IMR-90 (cell line): ENCODE data around the gene OGFR. TPM values are rescaled to one million over a fixed set of nuclear protein-coding genes. Genes with fewer than 3 reads are reported as not detected.

Experiments used
- ATAC-seq: fragments of 200-7000 bp; cut with Tn5 transposase; 2 replicates; pipeline ENCODE4 v1.9.1; 2020; ENCODE audit warnings: low read depth, mild to moderate bottlenecking, moderate library complexity
- BruUV-seq: library from RNA; stranded (reverse); fragments of 400-500 nt; replicated peaks from 2 replicates; lab custom pipeline; 2021; lab: Mats Ljungman, UMichigan
- CTCF ChIA-PET: fragments of 300-600 bp; formaldehyde crosslinking; extraction: SDS; loops from one replicate; lab custom pipeline; 2021; ENCODE audit warnings: antibody characterized with exemption; lab: Yijun Ruan, JAX
- POLR2A ChIA-PET: fragments of 300-600 bp; sonication (Branson Sonifier 250); formaldehyde crosslinking; loops from one replicate; lab custom pipeline; 2022; ENCODE audit warnings: antibody characterized with exemption; ENCODE audit not compliant: unreplicated experiment; lab: Charles Lee
- DNase-seq: peaks from one replicate; pipeline ENCODE4 v3.0.0; 2013
- H2AFZ ChIP-seq: replicated peaks from 2 replicates; pipeline ENCODE3; 2013; ENCODE audit warnings: low read length, mild to moderate bottlenecking; ENCODE audit not compliant: poor library complexity
- H2AK5ac ChIP-seq: 2 replicates; pipeline ENCODE4 v1.6.1; 2013; ENCODE audit warnings: low read depth, low read length, inconsistent platforms
- H2AK9ac ChIP-seq: replicated peaks from 2 replicates; pipeline ENCODE3; 2013; ENCODE audit warnings: mild to moderate bottlenecking, low read depth, low read length, moderate library complexity; ENCODE audit not compliant: poor library complexity
- H2BK120ac ChIP-seq: 2 replicates; pipeline ENCODE4 v1.6.1; 2013; ENCODE audit warnings: low read depth, low read length, inconsistent platforms
- H2BK15ac ChIP-seq: 3 replicates; pipeline ENCODE4 v1.6.1; 2013; ENCODE audit warnings: low read depth, low read length, inconsistent platforms
- H2BK20ac ChIP-seq: 2 replicates; pipeline ENCODE4 v1.6.1; 2013; ENCODE audit warnings: low read depth, mild to moderate bottlenecking, inconsistent platforms, low read length, moderate library complexity
- H2BK5ac ChIP-seq: 2 replicates; pipeline ENCODE4 v1.6.1; 2013; ENCODE audit warnings: mild to moderate bottlenecking, low read depth, low read length, inconsistent platforms; ENCODE audit not compliant: poor library complexity, severe bottlenecking
- H3K14ac ChIP-seq: replicated peaks from 2 replicates; pipeline ENCODE4 v1.6.1; 2013; ENCODE audit warnings: low read depth, low read length, inconsistent platforms
- H3K18ac ChIP-seq: 2 replicates; pipeline ENCODE4 v1.6.1; 2013; ENCODE audit warnings: low read depth, low read length, control low read depth
- H3K23ac ChIP-seq: 2 replicates; pipeline ENCODE4 v1.6.1; 2013; ENCODE audit warnings: low read depth, low read length, inconsistent platforms
- H3K27ac ChIP-seq: 2 replicates; pipeline ENCODE4 v1.5.1; 2013; ENCODE audit warnings: mild to moderate bottlenecking, control low read depth, low read length; ENCODE audit not compliant: insufficient read depth
- H3K27me3 ChIP-seq: 2 replicates; pipeline ENCODE4 v1.6.1; 2013; ENCODE audit warnings: low read length; ENCODE audit not compliant: control insufficient read depth, insufficient read depth
- H3K36me3 ChIP-seq: 2 replicates; pipeline ENCODE4 v1.6.1; 2013; ENCODE audit warnings: low read length, mixed read lengths; ENCODE audit not compliant: control insufficient read depth, insufficient read depth
- H3K4ac ChIP-seq: 2 replicates; pipeline ENCODE4 v1.6.1; 2013; ENCODE audit warnings: low read depth, low read length, inconsistent platforms
- H3K4me1 ChIP-seq: 2 replicates; pipeline ENCODE4 v1.6.1; 2013; ENCODE audit warnings: low read length, mixed read lengths; ENCODE audit not compliant: control insufficient read depth, insufficient read depth
- H3K4me2 ChIP-seq: 2 replicates; pipeline ENCODE4 v1.6.1; 2013; ENCODE audit warnings: low read depth, mild to moderate bottlenecking, control low read depth, low read length, moderate library complexity
- H3K4me3 ChIP-seq: 2 replicates; pipeline ENCODE4 v1.5.1; 2013; ENCODE audit warnings: low read depth, mild to moderate bottlenecking, control low read depth, low read length, moderate library complexity; ENCODE audit not compliant: insufficient read depth
- H3K56ac ChIP-seq: 2 replicates; pipeline ENCODE4 v1.6.1; 2013; ENCODE audit warnings: low read length, inconsistent platforms; ENCODE audit not compliant: insufficient read depth; ENCODE audit errors: extremely low read depth
- H3K79me1 ChIP-seq, 2 experiments: 2 replicates each; pipeline ENCODE4 v1.6.1; 2013; ENCODE audit warnings: low read length in 2 of 2, inconsistent platforms in 1 of 2, low read depth in 1 of 2
- H3K9ac ChIP-seq: 2 replicates; pipeline ENCODE4 v1.6.1; 2013; ENCODE audit warnings: low read depth, low read length, control low read depth
- H3K9me1 ChIP-seq: 2 replicates; pipeline ENCODE4 v1.6.1; 2013; ENCODE audit warnings: low read length, inconsistent platforms; ENCODE audit not compliant: insufficient read depth
- H3K9me3 ChIP-seq: 2 replicates; pipeline ENCODE4 v1.6.1; 2013; ENCODE audit warnings: low read length; ENCODE audit not compliant: control insufficient read depth, insufficient read depth
- H4K20me1 ChIP-seq: 2 replicates; pipeline ENCODE4 v1.6.1; 2013; ENCODE audit warnings: low read length, inconsistent platforms; ENCODE audit not compliant: insufficient read depth
- H4K5ac ChIP-seq: 2 replicates; pipeline ENCODE4 v1.6.1; 2013; ENCODE audit warnings: mild to moderate bottlenecking, low read depth, low read length, control low read depth
- H4K8ac ChIP-seq, 2 experiments: 2 replicates each; pipeline ENCODE4 v1.6.1; 2013; ENCODE audit warnings: low read depth in 2 of 2, low read length in 2 of 2, control low read depth in 1 of 2, inconsistent platforms in 1 of 2
- H4K91ac ChIP-seq: 2 replicates; pipeline ENCODE4 v1.6.1; 2013; ENCODE audit warnings: low read depth, low read length, inconsistent platforms; ENCODE audit not compliant: insufficient read depth
- BHLHE40 ChIP-seq: fragments of 150-350 bp; IDR thresholded peaks from 2 replicates; pipeline ENCODE4 v1.6.1; 2016; ENCODE audit warnings: mild to moderate bottlenecking, low read depth, low read length
- FOS ChIP-seq: fragments of 150-350 bp; IDR thresholded peaks from 2 replicates; pipeline ENCODE4 v1.6.1; 2016; ENCODE audit warnings: low read depth, low read length
- MAZ ChIP-seq: IDR thresholded peaks from 2 replicates; pipeline ENCODE4 v1.6.1; 2012; ENCODE audit warnings: low read depth, mild to moderate bottlenecking, low read length, improper control_type of control experiment, moderate library complexity, borderline replicate concordance
- POLR2A ChIP-seq: IDR thresholded peaks from 2 replicates; pipeline ENCODE4 v1.6.1; 2012; ENCODE audit warnings: mild to moderate bottlenecking, low read depth, low read length
- RCOR1 ChIP-seq: IDR thresholded peaks from 2 replicates; pipeline ENCODE4 v1.6.1; 2012; ENCODE audit warnings: mild to moderate bottlenecking, low read length, improper control_type of control experiment; ENCODE audit not compliant: insufficient replicate concordance
- WGBS, 2 experiments: methylation state at CpG; one replicate each; pipeline versions ENCODE4 v1.1.5 to v1.1.7; 2013; ENCODE audit warnings: missing lambda C conversion rate in 2 of 2; ENCODE audit not compliant: insufficient read length in 1 of 2; ENCODE audit errors: extremely low coverage in 2 of 2; 5-methylcytosine and 5-hydroxymethylcytosine counted together
- dilution Hi-C: fragments of 300-500 bp; cut with HindIII; formaldehyde crosslinking; loops from one replicate; pipeline ENCODE4 v1.14.3; 2018; ENCODE audit warnings: low sequenced_read_pairs; ENCODE audit not compliant: unreplicated experiment
- in situ Hi-C: fragments of 300-500 bp; cut with MboI; formaldehyde crosslinking; loops from 3 replicates; pipeline ENCODE4 v1.14.3; 2019; ENCODE audit warnings: low sequenced_read_pairs, inconsistent platforms, mixed read lengths
- intact Hi-C: fragments of 100-400 bp; cut with micrococcal nuclease; formaldehyde crosslinking; loops from 2 replicates; pipeline ENCODE4 v1.10.0; 2022
- polyA plus RNA-seq, 3 experiments: library from polyadenylated mRNA; depleted of rRNA; stranded (reverse); fragments of >200 nt; gene quantifications; 2 replicates each; pipeline ENCODE4 v1.2.3, GENCODE V29; 2012; ENCODE audit warnings: low replicate concordance in 1 of 3
- total RNA-seq: library from RNA; depleted of rRNA; stranded (reverse); fragments of >200 nt; gene quantifications from 2 replicates; pipeline ENCODE4 v1.2.3, GENCODE V29; 2012
- TF ChIP-seq, protein P1 (sequence below): fragments of 150-350 bp; IDR thresholded peaks from 2 replicates; pipeline ENCODE4 v1.6.1; 2017; ENCODE audit warnings: mild to moderate bottlenecking, antibody characterized with exemption, low read length, low read depth
- TF ChIP-seq, protein P2 (sequence below): conservative IDR thresholded peaks from 2 replicates; pipeline ENCODE4 v1.5.1; 2012; ENCODE audit warnings: mild to moderate bottlenecking, low read depth, low read length, improper control_type of control experiment
- TF ChIP-seq, protein P3 (sequence below): fragments of 150-350 bp; IDR thresholded peaks from 2 replicates; pipeline ENCODE4 v1.6.1; 2016; ENCODE audit warnings: low read depth, mild to moderate bottlenecking, low read length, moderate library complexity, borderline replicate concordance

OGFR gene
- total and polyA plus RNA-seq, 2 of the 4 experiments (the other 2 are of a cell fraction) = 22.4 to 30.1 TPM

DNA sequence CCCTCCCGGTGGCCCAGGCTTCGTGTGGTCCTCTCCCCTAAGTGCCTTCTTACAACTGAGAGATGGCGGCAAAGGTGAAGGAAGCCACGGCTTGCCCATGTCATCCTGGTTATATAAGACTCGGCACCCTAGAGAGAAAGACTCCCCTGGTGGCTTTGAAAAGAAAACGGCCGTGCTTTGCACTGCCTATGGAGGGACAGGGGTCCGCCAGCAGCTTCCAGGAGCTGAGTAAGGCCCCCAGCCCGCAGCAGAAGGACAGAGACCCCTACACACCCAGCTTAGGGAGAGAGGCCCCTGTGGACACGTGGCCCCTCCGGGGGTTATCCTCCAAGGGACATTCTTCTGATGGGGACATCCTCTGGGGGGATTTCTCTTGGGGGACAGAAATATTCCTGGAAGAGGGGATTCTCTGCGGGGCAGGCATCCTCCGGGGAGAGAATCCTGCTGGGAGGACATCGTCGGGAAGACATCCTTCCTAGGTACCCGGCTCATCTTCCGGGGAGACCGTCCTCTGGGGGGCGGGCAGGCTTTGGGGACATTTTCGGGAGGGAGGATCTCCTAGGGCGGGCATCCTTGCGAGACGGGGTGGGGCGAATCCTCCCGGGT, 511 bp upstream of the OGFR start:
- Histone ChIP-seq H3K9me1 (no peaks in the 10 kb centered on the region), H3K14ac (0 out of 2 replicates have a peak overlapping the region, but pooled peaks have one; percentile 37), H3K27me3 (no peaks in the 10 kb centered on the region), H3K56ac (no peak overlapping the region), H4K5ac (peak overlapping the region; percentile 64), H4K8ac (peak overlapping the region; percentile 83 to 99; a peak in 3 of 4 replicates), H2BK15ac (peak overlapping the region; percentile 27; the same call in 1 of the 3 replicates), H3K79me1 (peaks cover 9 to 34% of the 10 kb centered on the region in 2 experiments), H3K4me3 (peak overlapping the region; percentile 100), H2BK120ac (peak overlapping the region; percentile 46; the same call in 1 of the 2 replicates), H3K27ac (peak overlapping the region; percentile 51), H3K9me3 (no peaks in the 10 kb centered on the region), H4K20me1 (peaks cover 32% of the 10 kb centered on the region), H3K4me2 (peak overlapping the region; percentile 27), H2AK9ac (peak overlapping the region; percentile 84), H3K18ac (peak overlapping the region; percentile 2; the same call in 1 of the 2 replicates), H2AK5ac (no peak overlapping the region), H3K36me3 (peaks cover 33% of the 10 kb centered on the region), H2BK20ac (no peak overlapping the region), H3K4me1 (peaks cover 10% of the 10 kb centered on the region), H3K4ac (peak overlapping the region; percentile 50), H3K23ac (0 out of 2 replicates have a peak overlapping the region, but pooled peaks have one; percentile 59), H2BK5ac (no peak overlapping the region), H2AFZ (peak overlapping the region; percentile 85), H3K9ac (peak overlapping the region; percentile 37), H4K91ac (no peak overlapping the region; the same call in 1 of the 2 replicates)
- TF ChIP-seq BHLHE40 (no peak), POLR2A (no peak), MAZ (no peak), FOS (no peak), RCOR1 (no peak)
- TF ChIP-seq, protein P1, sequence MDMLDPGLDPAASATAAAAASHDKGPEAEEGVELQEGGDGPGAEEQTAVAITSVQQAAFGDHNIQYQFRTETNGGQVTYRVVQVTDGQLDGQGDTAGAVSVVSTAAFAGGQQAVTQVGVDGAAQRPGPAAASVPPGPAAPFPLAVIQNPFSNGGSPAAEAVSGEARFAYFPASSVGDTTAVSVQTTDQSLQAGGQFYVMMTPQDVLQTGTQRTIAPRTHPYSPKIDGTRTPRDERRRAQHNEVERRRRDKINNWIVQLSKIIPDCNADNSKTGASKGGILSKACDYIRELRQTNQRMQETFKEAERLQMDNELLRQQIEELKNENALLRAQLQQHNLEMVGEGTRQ = no peak
- TF ChIP-seq, protein P2, sequence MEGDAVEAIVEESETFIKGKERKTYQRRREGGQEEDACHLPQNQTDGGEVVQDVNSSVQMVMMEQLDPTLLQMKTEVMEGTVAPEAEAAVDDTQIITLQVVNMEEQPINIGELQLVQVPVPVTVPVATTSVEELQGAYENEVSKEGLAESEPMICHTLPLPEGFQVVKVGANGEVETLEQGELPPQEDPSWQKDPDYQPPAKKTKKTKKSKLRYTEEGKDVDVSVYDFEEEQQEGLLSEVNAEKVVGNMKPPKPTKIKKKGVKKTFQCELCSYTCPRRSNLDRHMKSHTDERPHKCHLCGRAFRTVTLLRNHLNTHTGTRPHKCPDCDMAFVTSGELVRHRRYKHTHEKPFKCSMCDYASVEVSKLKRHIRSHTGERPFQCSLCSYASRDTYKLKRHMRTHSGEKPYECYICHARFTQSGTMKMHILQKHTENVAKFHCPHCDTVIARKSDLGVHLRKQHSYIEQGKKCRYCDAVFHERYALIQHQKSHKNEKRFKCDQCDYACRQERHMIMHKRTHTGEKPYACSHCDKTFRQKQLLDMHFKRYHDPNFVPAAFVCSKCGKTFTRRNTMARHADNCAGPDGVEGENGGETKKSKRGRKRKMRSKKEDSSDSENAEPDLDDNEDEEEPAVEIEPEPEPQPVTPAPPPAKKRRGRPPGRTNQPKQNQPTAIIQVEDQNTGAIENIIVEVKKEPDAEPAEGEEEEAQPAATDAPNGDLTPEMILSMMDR = no peak
- TF ChIP-seq, protein P3, sequence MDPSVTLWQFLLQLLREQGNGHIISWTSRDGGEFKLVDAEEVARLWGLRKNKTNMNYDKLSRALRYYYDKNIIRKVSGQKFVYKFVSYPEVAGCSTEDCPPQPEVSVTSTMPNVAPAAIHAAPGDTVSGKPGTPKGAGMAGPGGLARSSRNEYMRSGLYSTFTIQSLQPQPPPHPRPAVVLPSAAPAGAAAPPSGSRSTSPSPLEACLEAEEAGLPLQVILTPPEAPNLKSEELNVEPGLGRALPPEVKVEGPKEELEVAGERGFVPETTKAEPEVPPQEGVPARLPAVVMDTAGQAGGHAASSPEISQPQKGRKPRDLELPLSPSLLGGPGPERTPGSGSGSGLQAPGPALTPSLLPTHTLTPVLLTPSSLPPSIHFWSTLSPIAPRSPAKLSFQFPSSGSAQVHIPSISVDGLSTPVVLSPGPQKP = no peak
- DNase-seq (no peak), ATAC-seq (peak; percentile 11; the same call in 1 of the 2 replicates)
- CTCF ChIA-PET = no interaction called here
- intact Hi-C loops (no loop called here), in situ Hi-C loops (no loop called here), dilution Hi-C loops (no loop called here)
- WGBS, 2 experiments = 20% methylated on average over 9 of the region's 25 CpGs; no CpG with 5 or more reads in 1 of the 2 experiments
- no TSS peak for BruUV-seq
- POLR2A ChIA-PET = no interaction called here
